Placental epithelial cell (primary cell): ENCODE data around the gene EIF3CL. TPM values are rescaled to one million over a fixed set of nuclear protein-coding genes. Genes with fewer than 3 reads are reported as not detected.

ENCODE experiments used
- small RNA-seq: library from RNA; depleted of rRNA; stranded (forward); fragments of <200 nt; gene quantifications from one replicate; pipeline ENCODE3, GENCODE V24; 2012
- total RNA-seq: library from RNA; depleted of rRNA; stranded (reverse); fragments of >200 nt; gene quantifications from 2 replicates; pipeline ENCODE4 v1.2.3, GENCODE V29; 2012

Gene EIF3CL
- total RNA-seq = 44.6 and 67.5 TPM in 2 replicates

DNA sequence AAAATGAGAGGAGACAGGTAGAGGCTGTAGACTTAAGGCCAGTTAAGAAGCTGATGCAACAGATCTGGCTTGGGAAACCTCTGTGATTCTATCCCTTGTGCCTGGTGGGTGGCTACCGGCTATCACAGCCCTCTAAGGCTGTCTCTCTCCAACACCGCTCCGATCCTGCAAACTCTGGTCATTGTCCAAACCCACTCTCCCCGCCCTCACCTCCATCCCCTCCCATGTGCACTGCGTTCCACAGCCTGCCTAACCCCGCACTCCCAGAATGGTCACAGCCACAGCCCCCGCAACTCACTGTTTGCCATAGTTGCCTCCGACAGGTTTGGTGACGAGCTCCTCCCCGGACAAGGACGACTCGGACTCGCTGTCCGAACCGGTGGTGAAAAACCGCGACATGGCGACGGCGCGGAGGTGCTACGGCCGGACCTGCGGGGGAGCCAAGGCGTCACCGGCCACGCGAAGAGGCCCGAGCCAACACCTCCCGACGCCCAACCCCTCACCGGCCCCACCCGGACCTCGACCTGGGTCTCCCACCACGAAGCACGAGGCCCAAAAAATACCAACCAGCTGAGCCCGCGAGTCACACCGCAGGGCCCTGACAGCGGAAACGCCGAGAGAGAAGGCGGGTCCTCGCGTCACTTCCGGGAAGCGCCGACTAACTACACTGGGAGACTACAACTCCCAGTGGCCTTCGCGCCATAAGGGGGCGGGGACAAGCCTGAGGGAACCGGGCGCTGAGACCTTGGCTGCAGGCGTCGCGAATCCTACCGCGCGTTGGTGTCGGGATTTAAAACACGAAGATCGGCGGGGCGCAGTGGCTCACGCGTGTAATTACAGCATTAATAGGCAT, at the start of gene EIF3CL:
EIF3CL (minus strand) TSS at position 622 of the 853 bp plus-strand sequence; CDS start at position 399, 223 bp downstream.

DNA sequence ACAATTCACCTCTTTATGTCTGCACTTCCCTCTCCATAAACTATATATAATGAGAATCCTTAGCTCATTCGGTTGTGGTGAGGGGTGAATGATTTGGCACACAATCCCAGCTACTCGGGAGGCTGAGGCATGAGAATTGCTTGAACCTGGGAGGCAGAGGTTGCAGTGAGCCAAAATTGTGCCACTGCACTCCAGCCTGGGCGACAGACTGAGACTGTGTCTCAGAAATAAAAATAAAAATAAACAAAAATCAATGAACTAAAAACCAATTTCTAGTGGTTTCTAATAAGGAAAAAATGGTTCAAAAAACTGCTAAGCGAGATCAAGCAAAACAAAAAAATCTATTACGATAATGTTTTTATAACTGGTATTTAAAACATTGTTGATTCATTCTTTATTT, 40.2 kb downstream of the EIF3CL start, which contains the start of gene NPIPB6:
NPIPB6 (minus strand) TSS at position 101 of the 400 bp plus-strand sequence. CDS start 686 bp downstream, outside the sequence.

Small RNA genes lying within 50 kb of the gene (small RNA-seq; reads per million reads assigned to genes)
- gene AC138904.2 (not detected), gene MIR6862-1 (not detected)

Other genes starting within 250 kb of the EIF3CL start
- gene XPO6, start 191.9 kb downstream of the EIF3CL start, total RNA-seq = 88.3 and 108 TPM in 2 replicates
- gene SBK1, start 111.3 kb downstream of the EIF3CL start, total RNA-seq = not detected in 2 replicates
- 3.1 TPM in 1 of 2 replicates, not detected in the other for gene NPIPB6, start 40.3 kb downstream of the EIF3CL start, total RNA-seq
- gene NPIPB7, start 68.5 kb upstream of the EIF3CL start, total RNA-seq = not detected in 2 replicates
- 4.3 and 13.4 TPM in 2 replicates for gene CLN3, start 88.2 kb upstream of the EIF3CL start, total RNA-seq
- under 0.01 TPM in 1 of 2 replicates, not detected in the other for gene APOBR, start 90.8 kb upstream of the EIF3CL start, total RNA-seq
- not detected in 2 replicates for gene IL27, start 103.0 kb upstream of the EIF3CL start, total RNA-seq
- not detected in 2 replicates for gene NUPR1, start 135.1 kb upstream of the EIF3CL start, total RNA-seq
- 8.2 and 12.2 TPM in 2 replicates for gene SGF29, start 150.1 kb upstream of the EIF3CL start, total RNA-seq
- 0.11 TPM in 1 of 2 replicates, not detected in the other for gene SULT1A2, start 193.2 kb upstream of the EIF3CL start, total RNA-seq
- not detected in 2 replicates for gene SULT1A1, start 206.2 kb upstream of the EIF3CL start, total RNA-seq
- gene NPIPB8, start 234.2 kb upstream of the EIF3CL start, total RNA-seq = 2.0 TPM in 1 of 2 replicates, not detected in the other